Limb (tissue), 2 donors: Measurements from ENCODE around the gene RAB17.
"Not testable (repeated sequence)": the region's sequence is repeated elsewhere in the genome, so short reads cannot be mapped to it uniquely, and the experiment has no call there.

Experiments
- DNase-seq, 2 donors: peaks; one replicate each; pipeline ENCODE4 v3.0.0-alpha.2; 2016; ENCODE audit errors: extremely low spot score in 2 of 2

The RAB17 gene

GRCh38 chr2:237599465-237600110 is 9.1 kb upstream of the RAB17 start:
- DNase-seq: no peak

DNA sequence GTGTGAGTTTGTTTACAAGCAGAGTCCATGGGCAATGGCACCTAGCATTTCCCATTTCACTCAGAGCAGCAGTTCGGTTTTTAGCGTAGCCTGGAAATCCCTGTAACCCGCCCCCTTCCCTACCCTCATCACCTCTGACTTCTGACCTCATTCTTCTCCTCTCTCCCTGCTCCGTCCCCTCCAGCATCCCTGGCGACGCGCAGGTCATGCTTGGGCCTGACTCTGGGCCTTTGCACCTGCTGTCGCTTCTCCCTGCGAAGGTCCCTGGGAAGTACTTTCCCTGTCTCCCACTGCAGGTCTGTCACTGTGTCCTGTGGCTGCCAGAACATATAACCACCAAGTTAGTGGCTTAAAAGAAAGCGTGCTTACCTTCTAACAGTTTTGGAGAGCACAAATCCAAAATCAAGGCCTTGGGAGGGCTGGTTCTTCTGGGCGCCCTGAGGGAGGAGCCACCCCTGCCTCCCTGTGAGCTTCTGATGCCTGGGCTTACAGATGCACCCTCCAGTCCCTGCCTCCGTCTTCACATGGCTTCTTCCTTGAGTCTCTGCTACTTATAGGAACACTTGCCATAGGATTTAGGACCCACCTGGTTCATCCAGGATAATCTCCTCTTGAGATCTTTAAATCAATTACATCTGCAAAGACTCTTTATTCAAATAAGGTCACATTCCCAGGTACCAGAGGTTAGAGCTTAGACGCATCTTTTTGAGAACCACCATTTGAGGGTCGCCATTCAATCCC is 8.1 kb upstream of the RAB17 start:
- DNase-seq: no peak

GRCh38 chr2:237597196-237598145 is 6.9 kb upstream of the RAB17 start:
- DNase-seq: no peak

DNA sequence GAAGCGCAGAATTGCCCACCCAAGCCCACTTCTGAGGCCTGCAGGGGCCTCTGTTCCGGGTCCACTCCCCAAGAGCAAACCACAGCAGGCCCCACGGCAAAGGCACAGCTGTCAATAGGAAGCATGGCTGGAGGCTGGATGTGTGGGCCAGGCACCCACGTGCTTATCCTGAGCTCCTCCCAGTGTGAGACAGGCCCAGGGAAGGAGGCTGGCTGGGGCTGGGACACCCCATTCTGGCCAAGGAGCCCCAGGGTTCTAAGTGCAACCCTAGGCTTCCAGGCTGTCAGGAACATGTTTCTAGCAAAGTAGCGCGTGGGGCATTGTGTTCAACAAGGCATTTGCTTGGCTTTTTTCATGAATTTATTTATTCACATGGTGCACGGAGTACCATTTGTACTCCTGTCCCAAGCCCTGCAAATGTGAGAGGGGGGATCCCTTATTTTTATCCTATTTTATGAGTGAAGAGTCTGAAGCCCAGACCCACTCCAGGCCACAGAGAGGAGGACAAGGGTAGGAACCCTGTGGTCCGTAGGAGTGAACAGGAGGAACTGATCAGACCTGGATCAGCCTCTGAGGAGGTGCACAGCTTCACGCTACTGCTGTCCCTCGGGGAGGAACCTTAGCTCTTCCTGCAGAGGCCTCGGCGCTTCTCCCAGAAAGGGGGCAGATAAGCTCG is 6.1 kb upstream of the RAB17 start:
- DNase-seq: no peak

DNA sequence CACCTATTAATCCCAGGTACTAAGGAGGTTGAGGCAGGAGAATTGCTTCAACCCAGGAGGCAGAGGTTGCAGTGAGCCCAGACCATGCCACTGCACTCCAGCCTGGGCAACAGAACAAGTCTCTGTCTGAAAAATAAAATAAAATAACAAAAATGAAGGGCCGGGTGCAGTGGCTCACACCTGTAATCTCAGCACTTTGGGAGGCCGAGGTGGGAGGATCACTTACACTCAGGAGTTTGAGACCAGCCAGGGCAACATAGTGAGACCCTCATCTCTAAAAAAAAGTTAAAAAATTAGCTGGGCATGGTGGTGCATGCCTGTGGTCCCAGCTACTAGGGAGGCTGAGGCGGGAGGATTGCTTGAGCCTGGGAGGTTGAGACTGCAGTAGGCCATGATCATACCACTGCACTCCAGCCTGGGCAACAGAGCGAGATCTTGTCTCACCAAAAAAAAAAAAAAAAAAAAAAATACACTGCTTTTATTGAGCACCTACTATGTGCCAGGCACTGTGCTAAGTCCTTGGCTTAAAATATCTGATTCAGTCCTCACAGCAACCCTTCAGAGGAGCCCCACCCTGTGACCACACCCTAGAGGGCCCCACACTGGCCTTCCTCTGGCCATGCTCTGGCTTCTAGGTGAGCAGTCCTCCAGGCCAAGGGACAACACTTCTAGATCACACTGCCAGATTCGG is 5.4 kb upstream of the RAB17 start:
- DNase-seq: not testable (repeated sequence)

- DNase-seq: no peak
Observed at GRCh38 chr2:237594514-237594871, 4.0 kb upstream of the RAB17 start.

DNA sequence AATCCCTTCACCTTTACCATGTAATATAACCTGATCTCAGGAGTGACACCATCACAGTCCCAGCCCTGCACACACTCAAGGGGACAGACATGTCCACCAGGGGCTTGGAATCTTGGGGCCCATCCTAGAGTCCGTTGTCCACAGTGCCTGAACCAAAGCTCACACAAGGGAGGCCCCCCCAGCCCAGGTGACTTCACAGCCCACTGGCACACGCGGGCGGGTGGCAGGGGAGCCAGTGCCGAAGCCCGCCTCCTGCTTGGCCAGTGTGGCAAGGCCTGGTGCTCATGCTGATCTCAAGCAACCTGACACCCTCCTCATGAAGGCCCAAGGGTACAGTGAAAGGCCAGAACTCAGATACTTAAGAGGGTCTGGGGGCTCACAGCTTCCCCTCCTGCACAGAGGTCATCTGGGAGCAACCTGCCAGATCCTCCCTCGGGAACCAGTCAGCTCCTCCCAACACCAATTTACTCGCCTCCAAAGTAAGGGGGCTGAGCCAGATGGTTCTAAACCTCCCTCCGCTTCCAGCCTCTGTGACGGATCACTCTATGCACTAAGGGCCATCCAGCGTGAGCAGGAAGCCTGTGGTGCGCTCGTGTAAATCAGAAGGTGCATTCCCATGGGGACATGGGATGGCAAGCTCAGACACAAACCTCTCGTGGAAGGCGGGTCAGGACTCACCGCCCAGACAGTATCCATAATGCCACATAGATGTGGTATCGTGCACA is 3.2 kb upstream of the RAB17 start:
- no peak for DNase-seq

DNA sequence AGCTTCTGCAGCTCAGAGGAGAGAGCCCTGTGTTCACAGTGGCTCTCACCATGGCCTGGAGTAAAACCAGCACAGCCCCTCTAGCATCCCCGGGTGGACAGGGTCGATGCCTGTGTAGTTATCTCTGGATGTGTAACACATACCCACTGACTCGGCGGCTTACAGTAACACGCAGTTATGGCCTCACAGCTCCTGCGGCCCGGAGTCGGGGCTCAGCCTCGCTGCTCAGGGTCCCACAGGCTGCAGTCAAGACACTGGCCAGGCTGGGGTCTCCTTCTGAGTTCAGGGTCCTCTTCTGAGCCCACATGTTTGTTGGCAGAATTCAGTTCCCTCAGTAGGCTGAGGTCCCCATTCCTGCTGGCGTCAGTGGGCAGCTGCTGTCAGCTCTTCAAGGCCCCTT is 2.5 kb upstream of the RAB17 start:
- DNase-seq: no peak

DNA sequence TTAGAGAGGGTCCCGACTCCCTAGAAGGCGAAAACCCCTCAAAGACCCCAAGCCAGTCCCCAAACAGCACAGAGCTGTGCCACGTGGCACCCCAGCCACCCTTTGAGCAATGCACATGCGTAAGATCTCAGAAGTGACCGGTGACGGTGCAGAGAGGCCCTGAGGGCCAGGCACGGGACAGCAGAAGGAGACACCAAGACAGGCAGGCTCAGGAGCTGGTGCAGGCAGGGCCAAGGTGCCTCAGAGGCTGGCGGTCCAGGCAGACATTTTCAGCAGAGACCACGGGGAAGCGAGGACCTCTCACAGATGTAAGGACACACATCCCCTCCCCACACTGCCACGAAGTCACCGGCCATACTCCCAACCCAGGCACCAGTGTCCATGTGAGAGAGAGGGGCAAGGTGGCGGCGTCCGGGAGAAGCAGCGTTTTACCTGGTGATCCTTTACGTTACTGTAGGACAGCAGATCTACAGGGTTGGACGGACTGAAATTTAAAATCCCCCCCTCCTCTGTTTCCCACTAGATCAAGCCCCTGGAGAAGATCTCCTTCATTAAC is 2.0 kb upstream of the RAB17 start:
- DNase-seq: no peak

GRCh38 chr2:237591141-237591881 is 777 bp upstream of the RAB17 start:
- no peak for DNase-seq

DNA sequence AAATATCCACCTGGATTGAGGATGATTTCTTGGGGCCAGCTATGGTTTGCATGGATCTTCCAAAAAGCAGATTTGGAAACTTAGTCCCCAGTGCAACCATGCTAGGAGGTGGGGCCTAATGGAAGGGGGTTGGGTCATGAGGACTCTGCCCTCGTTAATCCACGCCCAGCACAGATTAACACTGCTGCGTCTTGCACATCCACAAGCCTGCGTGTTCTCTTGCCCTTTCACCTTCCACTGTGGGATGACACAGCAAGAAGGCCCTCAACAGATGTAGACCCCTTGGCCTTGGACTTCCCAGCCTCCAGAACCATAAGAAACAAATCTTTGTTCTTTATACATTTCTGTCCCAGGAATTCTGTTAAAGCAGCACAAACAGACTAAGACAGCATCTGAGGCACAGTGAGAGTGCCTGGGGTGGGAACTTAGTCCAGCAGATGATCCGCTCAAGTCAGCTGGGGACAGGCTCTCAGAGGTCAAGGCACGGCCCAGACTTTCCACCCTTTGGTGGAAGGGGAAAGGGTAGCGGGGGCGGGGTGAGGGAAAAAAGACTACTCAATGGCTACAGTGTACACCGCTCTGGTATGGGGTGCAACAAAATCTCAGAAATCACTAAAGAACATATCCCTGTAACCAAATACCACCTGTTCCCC is 2.4 kb downstream of the RAB17 start:
- DNase-seq: no peak

DNA sequence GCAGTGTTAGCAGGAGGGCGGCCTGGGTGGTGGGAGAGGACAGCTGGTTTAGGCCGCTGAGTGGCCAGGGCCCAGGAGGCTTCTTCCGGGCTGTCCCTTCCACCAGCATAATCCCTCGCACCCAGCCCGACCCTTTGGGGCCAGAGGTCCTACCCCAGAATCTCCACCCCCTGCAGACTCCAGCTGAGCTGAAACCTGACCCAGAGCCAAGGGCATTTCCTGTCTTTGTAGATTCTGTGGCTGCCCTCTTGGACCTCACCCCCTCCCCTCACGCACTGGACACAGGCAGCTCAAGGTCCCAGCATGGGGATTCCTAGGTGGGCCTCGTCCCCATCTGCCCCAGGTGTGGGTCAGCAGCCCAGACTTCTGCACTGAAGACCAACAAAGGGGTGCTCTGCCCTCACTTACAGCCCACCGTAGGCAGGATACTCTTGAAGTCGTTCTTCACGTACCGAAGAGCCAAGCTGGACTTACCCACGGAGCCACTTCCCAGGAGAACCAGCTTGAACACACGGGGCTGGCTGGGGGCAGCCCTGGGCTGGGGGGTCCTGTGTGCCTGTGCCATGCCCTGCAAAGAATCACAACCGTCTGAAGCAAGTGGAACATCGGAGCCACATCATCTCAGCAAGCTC is 4.8 kb downstream of the RAB17 start:
- DNase-seq: no peak

DNA sequence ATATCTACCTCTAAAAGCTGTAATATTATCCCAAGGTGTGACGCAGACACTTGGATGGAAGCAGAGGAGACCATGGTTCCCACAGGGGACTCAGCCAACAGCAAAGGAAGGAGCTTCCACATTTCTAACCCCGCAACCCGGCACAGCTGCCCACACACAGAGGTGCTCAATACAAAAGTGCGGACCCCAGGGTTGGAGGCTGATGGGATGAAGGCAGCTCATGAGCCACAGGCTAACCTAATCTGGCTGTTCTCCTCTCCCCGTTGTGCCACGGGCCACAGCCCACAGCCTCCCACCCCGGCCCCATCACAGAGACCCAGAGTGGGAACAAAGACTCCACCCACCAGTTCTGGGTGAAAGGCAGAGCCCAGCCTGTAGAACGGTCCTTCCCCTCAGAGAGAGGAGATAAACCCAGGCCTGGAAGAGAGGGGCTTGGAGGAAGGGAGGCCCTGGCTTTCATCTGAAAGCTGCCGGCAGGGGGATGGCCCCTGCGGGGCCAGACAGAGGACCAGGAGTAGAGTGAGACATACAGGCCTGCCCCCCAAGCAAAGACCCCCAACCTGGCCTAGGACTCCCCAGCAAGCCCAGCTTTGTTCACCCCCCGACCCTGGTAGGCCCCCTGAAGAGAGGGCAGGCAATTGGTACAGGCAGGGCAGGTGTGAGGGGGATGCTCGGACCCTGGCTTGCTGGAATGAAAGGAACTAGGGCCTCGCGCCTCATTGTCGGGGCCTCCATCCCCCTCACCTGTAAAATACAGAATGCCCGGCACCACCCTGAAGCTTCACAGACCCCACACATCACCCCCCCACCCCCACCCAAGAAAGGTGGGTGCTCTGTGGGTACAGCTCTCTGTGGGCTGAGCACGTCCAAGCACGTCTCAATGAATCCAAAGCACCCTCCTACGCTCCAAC is 6.9 kb downstream of the RAB17 start:
- no peak for DNase-seq

- peak; percentile 70 to 76 for DNase-seq
Observed at GRCh38 chr2:237581751-237582746, 8.5 kb downstream of the RAB17 start.

GRCh38 chr2:237581326-237581725 is 9.2 kb downstream of the RAB17 start:
- DNase-seq: no peak
